ENCODE measurements around the gene NKX3-2.

The NKX3-2 gene

DNA sequence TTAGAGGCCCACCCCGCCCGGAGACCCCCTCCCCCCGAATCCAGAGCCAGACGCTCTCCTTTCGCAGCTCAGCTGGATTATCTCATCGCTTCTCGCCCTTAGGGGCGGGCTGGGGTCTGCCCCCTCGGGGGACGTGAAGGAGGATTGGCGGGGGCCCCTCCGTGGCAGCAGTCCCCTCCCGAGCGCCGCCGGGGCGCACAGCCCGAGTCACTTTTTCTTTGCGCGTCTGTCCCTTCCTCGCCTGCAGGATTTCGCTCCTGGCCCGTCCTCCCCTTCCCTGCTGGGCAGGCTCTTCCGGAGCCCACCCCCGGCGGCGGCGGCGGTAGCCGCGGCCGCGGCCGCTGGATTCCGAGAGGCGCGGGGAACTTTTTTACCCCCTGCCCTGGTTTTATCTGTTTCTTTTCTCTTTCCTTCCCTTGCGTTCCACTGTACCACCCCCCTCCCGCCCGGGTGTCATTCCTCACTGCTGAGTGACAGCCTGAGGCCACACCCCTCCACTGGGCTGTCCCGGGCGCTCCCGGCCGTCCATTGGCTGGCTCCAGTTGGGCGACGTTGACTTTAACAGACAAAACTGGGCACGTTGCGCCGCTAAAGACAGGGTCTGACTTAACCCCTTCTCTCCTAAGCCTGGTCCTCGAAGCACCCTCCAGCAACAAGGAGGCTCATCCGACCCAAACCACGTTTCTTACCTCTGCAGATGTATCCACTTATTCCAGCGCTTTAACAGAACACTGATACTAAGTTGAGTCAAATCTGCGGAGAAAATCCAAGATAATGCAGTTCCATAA, 492 bp upstream of the NKX3-2 start:
- DNase-seq, result peak; percentile 40

DNA sequence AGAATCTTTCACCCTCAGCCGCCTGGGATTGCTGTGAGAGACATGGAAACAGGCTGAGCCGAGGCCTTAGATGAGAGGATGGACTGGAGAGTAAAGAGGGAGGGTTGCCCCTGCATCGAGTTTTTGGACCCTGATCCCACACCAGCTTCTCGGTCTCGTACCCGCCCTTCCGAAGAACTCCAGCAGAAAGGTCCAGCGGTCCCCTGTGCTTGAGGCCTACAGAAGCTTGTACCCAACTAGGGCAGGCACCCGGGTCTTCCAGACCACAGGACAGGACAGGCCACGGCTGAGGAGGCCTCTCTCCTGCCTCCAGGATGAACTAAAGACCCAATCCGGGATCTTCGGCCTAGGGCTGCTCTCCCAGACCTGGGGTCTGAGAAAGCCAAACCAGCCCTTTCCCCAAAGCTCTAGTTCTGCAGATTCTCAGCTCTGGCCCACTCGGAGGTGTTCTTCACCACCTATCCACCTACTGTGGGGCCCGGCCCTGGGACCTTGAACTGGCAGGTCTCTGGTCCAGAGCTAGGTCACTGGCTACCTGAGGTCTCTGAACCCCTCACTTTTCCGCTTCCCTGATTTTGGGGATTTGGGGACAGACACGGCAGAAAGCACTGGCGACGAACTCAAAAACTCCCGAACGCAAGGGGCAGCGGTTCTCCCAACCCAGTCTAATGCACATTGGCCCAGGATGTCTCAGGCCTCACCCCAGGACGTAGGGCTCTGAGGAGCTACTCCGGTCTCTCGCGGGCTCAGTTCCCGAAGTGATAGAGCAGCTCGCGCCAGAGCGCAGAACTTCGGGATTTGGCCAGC, 1.1 kb downstream of the NKX3-2 start:
- no peak for DNase-seq

DNA sequence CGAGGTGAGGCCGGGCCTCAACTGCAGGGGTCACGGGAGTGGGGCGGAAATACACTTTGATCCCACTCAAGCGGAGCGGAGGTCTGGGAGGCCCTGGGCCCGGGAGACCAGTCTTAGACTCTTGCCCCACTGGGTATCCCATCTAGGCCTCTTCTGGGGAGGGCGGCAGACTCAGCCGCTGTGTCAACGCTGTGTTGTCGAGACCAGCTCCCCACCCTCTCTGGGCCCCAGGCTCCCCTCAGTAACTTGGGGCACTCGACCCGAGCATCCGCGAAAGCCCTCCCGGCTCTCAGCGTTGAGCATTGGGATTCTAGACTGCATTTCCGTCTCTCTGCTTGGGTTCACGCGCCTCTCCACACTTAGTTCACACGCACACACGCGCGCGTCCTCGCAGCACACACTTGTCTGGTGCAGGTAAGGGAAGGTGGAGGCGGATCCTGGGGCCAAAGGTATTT, 1.7 kb downstream of the NKX3-2 start:
- DNase-seq, result no peak

DNA sequence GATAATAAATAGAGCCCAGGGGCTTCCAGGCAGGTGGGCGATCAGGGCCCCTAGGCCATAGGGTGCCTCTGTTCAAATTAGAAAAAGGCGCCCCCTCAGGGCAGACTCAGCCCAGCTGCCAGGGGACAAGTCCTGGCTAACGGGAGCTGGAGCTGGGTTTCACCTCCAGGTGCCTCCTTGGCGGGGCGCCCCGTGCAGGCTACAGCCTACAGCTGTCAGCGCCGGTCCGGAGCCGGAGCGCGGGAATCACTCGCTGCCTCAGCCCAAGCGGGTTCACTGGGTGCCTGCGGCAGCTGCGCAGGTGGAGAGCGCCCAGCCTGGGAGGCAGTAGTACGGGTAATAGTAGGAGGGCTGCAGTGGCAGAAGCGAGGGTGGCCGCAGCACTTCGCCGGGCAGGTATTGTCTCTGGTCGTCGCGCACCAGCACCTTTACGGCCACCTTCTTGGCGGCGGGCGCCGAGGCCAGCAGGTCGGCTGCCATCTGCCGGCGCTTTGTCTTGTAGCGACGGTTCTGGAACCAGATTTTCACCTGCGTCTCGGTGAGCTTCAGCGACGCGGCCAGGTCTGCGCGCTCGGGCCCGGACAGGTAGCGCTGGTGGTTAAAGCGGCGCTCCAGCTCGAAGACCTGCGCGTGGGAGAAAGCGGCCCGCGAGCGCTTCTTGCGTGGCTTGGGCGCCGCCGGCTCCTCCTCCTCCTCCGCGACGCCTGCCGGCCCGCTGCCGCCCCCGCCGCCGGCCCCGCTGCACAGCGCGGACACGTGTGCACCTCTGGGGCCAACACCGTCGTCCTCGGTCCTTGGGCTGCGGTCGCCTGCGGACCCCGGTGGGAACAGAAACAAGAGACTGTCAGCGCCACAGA, 2.4 kb downstream of the NKX3-2 start:
- DNase-seq, result peak; percentile 33

DNA sequence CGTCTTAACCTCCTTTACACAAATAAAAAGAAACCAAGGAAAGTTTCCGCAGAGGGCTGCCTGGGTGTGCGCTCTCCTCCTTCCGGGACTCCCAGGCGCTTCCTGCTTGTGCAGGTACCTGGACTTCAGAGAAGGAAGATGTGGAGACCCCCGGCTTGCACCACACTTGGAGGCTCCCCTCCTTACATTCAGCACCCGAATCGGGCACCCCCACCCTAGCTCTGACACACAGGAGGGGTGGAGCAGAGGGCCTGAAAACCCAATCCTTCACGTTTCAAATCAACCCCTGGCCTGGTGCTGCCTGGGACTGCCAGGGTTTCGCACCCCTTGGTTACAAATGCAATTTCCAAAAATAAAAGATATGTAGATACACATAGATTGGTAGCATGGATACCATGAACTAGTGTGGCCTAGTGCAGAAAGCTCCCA, 3.1 kb downstream of the NKX3-2 start:
- no peak for DNase-seq

DNA sequence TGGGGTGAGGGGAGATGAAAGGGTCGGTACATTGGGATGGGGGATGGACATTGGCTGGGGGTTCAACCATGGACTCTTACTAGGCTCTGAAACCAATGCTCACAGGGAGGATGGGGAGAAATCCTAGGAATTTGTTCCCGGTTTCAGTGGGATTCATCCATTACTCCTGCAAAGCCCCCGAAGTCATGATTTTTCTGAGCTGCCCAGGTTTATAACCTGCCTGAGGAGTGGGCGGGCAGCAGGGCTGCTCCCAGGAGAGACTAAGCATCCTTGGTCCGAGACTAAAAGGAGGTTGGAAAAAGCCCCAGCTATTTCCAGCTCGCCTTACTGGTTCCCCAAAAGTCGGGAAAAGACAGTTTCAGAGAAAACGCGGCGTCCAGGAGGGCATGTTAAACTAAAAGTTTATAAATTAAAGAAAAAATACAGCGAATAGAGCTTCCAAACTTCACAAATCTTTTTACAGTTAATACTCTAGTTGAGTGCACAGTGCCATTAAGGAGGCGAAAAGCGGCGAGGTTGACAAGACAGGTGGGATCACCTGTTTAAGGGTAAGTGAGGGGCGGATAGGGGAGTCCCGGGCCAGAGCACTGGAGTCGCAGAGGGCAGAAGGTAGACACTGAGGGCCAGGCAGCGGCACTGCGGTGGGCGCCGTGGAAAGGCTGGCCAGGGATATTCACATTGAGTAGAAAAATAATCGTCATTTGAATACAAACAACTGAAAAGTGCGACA, 3.7 kb downstream of the NKX3-2 start:
- no peak for DNase-seq

DNA sequence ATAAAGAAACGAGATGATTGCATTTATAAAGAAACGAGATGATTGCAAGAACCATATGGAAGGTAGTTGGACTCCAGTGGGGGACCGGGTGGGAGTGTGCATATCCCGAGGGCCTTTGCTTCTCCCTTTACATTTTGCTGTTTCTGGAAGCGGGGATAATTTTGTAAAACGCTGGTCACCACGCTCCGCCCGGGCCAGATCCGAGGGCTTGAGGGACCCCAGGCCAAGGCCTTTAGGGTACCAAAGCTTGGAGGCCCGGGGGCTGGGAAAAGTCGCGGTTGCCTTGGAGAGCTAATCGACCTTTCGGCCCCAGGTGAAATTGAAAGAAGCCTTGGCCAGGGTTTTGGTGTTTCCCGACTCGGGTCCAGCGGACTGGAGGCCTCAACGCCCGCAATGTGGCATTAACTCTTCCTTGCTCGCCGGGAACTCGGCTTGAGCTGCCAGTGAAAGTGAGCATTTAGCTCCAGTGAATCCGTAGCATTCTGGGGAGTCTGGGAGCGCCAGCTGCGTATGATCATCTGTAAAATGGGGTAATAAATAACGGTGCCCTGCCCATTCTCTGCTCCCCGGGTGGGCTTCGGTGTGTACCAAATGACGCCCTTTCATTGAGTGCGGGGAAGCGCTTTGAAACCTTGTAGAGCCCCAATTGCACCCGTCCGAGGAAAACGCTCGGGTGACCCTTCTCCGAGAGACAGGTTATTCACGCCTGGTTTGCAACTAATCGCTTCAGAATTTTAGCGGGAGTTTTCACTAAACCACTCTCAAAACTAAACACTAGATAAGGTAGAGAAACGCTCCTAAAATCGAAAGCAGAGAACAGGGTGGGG, 4.5 kb downstream of the NKX3-2 start:
- no peak for DNase-seq

DNA sequence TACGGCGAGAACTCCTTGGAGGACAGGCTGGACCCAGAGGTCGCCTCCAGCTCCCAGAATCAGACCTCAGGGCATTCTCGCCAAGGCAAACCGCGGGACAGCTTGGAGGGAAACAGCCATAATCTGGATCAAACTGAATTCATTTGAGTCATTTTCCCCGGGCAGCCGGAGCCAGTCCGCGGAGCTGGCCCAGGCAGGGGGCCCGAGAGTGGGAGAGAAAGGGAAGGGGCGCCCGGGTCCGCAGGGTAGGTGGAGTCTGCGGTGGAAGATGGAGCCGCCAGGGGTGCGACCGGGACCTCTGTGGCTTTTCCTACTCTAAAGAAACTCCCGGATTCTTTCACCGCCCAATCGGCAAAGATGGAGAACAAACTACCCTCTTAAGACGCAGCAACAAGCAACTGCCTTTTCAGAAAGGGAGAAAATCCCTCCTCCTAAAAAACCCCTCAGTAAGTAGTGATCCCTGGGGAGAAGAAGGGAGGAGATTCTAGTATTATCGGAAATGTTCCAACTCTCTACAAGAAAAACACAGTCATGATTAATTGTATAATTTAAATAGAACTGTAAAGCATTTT, 5.2 kb downstream of the NKX3-2 start:
- no peak for DNase-seq

DNA sequence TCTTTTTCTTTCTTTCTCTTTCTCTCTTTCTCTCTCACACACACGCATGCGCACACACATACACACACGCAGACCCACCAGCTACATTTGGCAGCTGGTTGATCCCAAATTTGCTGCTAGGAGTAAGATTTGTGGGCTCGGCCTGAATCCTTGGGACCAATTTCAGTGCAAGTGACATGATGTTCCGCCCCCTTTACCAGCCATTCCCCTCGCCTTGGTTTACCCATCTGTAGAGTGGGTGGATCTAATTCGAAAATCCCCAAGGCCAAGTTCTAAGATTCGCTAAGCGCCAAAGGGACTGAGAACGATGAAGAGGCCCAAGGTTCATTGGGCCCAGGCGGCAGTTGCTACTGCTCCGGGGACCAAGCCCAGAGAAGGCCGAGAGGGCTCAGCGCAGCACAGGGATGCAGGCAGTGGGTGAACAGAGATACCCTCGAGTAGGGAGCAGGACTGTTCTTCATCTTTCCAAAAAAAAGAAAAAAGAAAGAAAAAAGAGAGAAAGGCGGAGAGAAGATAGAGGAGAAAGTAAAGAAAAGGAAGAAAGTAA, 5.8 kb downstream of the NKX3-2 start:
- DNase-seq, result no peak

DNA sequence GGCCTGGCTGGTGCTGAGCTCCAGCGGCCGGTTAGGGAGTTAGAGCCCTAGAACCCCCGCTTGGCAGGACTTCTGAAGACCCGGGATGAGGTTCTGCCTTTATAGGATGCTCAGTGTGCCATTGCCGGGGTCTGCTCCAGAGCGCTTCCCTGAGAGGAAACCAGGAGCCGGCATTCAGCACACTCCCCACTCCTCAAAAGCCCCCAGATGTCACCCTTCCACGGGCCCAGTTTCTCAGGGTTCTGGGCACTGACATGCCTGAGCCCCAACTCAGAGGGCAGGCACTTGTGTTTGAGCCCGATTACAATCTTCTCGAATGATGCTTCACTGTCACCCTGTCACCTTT, 6.5 kb downstream of the NKX3-2 start:
- no peak for DNase-seq

DNA sequence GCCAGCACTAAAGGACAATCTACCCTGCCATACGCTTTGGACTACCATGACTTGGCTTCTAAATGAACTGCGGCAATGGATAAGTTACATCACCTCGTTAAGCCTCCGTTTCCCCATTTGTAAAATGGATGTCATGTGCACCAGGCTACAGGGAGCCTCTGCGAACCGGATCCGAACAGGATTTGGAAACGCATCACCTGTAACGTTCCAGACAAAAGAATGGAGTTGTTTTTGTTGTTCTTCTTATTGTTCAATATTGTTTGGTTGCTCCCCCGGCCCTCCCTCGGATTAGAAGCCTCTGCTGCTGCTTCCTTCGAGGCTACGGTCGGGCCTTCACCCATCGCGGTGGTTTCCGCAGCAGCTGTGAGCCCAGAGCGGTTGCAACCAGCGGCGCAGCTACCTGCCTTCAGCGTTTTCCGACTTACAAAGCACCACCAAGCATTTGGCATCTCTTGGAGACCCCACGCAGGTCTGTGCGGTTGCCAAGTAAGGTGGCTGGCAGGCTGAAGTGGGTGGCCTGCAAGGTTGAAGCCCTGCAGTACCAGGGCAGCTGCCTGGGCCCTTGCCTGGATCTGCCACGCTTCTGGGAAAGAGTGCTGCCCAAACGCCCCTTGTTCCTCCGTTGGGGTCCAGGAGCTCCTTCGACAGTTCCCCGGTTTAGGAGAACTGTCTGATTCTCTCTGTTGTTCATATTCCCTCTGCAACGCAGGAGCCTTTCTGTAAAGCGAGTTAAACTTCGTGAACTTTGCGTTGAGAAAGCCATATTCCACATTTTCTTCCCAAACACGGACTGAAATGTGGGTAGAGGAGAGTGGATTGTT, 7.1 kb downstream of the NKX3-2 start:
- DNase-seq, result no peak

DNA sequence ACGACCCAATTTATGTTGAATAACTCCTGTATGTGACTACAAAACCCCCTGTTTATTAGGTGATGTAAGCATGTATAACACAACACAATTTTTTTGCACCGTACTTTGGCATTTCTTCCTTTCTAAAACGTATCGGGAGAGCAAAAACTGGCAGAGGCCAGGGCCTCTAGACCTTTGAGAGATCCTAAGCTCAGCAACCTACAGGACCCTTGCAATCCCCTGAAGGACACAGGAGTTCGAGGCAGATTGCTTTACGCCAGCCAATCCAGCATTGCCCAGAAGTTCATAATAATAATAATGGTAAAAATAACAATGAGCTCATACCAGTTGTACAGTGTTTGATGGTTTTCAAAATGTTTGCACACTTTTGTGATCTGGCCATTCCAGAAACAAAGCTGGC, 7.7 kb downstream of the NKX3-2 start:
- no peak for DNase-seq

DNA sequence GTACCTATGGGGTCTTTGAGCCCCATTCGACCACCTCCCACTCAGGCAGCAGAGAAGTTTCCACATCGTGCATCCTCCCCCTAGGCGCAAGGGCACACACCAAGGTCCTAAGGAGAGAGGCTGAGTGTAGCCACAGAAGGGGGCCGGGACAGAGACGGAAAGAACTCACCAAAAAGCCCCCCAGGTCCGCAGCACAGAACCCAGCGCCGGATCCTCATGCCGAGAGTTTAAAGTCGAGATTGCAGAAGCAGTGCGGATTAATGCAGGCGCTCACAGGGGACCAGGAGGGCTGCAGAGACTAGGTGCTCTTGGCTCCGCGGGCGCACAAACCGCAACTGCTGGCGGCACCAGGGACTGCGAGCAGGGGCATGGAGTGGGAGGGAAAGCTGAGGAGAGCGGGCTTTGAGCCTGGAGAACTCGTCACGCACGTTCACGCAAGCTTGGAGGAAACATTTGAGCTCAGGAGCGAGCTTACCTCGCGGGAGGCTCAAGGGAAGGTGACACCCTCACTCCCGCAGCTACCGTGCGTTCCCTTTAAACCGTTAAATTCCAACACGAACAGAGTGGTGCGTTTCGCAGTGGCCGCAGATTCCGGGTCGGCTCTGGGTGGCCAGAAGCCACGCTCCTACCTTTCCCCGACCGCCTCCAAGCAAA, 8.5 kb downstream of the NKX3-2 start:
- DNase-seq, result no peak

DNA sequence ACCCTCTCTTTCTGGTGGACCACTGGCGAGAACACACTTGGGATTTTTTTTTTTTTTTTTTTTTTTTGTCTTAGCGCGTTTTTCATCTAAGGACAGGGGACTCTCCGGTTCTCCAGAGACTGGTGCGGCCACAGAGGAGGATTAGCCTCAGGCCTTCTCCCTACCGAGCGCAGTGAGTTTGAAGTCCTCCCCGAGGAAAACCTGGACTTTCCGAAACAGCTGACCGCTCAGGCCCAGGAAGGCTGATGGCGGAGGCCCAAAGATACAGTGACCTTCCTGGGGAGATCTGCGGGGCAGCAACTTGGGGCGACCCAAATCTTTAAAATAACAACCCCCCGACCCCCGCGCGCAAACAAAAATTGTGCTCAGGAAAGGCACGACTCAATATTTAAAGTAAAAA, 9.2 kb downstream of the NKX3-2 start:
- DNase-seq, result no peak

DNA sequence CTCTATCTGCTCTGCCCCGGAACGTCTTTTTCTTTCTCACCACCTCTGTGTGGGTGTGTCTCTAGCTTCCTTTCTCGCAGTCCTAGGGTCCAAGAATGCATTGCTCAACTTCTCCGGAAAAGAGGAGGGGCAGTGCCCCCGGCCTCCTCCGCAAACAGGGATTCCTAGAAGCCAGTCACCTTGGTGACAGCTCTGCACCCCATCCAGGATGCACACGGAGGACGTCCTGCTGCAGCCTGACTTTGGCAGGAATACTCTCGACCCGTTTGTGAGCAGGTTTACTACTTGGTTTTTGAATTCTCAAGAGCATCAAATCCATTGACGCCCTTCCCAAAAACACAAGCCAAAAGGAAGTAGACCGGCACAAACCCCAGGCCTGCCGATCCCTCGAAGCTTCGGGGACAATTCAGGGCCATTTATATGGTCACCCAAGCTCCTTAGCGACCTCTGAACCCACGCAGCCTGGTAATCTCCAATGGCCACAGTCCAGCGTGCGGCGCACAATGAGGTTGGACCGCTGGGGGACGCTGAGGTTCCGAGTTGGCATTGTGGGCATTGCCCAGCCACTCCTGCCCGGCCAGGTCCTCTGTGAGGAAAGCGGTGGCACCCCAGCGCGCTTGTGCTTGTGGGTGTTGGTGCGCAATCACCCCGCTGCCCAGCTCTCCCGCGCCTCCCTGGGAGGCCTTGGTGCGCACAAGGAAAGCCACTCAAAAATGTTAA, 9.8 kb downstream of the NKX3-2 start:
- no peak for DNase-seq

DNA sequence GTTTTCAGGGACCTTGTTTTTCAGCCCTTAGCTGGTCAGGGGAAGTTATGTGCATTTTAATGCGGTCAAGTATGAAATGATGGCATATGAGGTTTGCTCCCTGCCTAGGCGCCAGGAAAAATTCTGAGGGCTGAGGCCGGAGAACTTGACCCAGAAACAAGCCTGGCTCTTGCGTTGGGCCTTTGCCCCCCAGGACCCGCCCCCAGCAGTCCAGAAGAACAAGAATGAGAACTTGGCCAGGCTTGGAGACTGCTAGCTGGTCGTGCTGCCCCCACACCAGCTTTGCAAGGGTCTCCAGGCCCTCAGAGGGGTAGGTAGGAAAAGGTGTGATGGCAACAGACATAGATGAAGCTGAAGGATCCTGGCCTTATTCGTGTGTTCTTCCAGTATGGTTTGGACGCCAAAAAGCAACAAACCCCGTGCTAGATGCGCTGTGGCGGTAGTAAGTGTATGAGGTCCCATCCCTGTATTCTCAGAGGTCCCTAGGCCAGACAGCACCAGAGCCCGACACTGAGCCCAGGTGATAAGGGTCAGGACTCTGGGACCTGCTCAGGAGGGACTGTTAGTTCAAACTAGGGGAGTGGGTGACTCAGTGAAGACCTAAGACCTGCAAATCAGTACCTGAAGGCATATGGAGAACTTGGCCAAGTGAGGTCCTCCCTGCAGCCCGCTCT, 10.5 kb downstream of the NKX3-2 start:
- no peak for DNase-seq

DNA sequence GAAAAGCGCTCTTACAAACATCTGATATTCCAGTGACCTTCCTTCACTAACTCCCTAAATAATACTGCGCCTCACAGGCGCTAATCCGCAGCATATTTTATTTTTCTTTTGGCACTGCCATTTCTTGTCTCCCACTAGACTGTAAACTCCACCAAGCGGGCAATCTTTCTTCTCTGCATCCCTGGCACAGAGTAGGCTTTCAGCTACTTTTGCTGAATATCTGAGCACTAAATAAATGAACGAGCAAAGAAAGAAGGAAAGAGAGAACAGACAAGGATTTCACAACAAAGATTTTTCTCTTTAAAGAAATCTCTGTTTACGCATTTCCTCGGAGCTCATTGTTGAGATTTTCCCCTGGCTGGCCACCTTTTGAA, 12.7 kb downstream of the NKX3-2 start:
- no peak for DNase-seq

Data from CD4-positive, alpha-beta T cell treated with Interleukin-17A for 4 hours (primary cell).